Vagina (tissue), 2 donors: ENCODE results near the gene CDH26. TPM values are rescaled to one million over a fixed set of nuclear protein-coding genes. Genes with fewer than 3 reads are reported as not detected.

Source experiments
- DNase-seq, 2 donors: peaks; one replicate each; pipeline ENCODE4 v3.0.0-alpha.2; 2017; ENCODE audit errors: extremely low spot score in 2 of 2
- H3K27ac ChIP-seq: fragments of 200-600 bp; sonication (generic); one replicate; pipeline ENCODE4 v1.5.1; 2019
- H3K27me3 ChIP-seq: fragments of 200-600 bp; sonication (generic); one replicate; pipeline ENCODE4 v1.5.1; 2019
- H3K36me3 ChIP-seq, 2 donors: fragments of 200-600 bp; sonication (generic); one replicate each; pipeline ENCODE4 v1.5.1; 2017 to 2019
- H3K4me1 ChIP-seq: fragments of 200-600 bp; sonication (generic); one replicate; pipeline ENCODE4 v1.5.1; 2019
- H3K4me3 ChIP-seq, 2 donors: fragments of 200-600 bp; sonication (generic); 1 replicate in 1 of 2; 2 replicates in 1 of 2; pipeline ENCODE4 v1.5.1; 2016 to 2019
- H3K9me3 ChIP-seq: fragments of 200-600 bp; sonication (generic); one replicate; pipeline ENCODE4 v1.5.1; 2019
- CTCF ChIP-seq, 3 experiments: fragments of 450-650 bp in 2 of 3; fragments of 200-600 bp in 1 of 3; sonication (generic) in 1 of 3; IDR thresholded peaks; one replicate each; pipeline ENCODE4 v1.5.1; 2017 to 2019; ENCODE audit warnings: antibody characterized with exemption in 3 of 3, mild to moderate bottlenecking in 2 of 3, moderate library complexity in 2 of 3
- POLR2A ChIP-seq, 2 donors: fragments of 450-650 bp; IDR thresholded peaks; one replicate each; pipeline ENCODE4 v1.6.1; 2017; ENCODE audit warnings: antibody characterized with exemption in 2 of 2, mild to moderate bottlenecking in 2 of 2, moderate library complexity in 2 of 2
- POLR2AphosphoS5 ChIP-seq, 2 donors: sonication (generic); formaldehyde crosslinking; IDR thresholded peaks; one replicate each; pipeline ENCODE4 v1.9.0; 2017; ENCODE audit warnings: antibody characterized with exemption in 2 of 2, mild to moderate bottlenecking in 2 of 2, low read depth in 1 of 2; ENCODE audit not compliant: insufficient read depth in 1 of 2
- intact Hi-C: fragments of 100-400 bp; cut with DNase I; formaldehyde crosslinking; loops from one replicate; pipeline ENCODE4 v1.15.1; 2023
- total RNA-seq: library from RNA; depleted of rRNA; stranded (reverse); fragments of >200 nt; gene quantifications from one replicate; pipeline ENCODE4 v1.2.3, GENCODE V29; 2016

The CDH26 gene
- total RNA-seq, 1 donor from 2014 or later: 6.6 TPM

- no peaks in the 10 kb centered on the region for H3K4me1 ChIP-seq
- no peaks in the 10 kb centered on the region for H3K9me3 ChIP-seq
- H3K36me3 ChIP-seq: no peaks in the 10 kb centered on the region
- no peak for TF ChIP-seq CTCF (IDR thresholded peaks at IDR 0.05)
- no peak for TF ChIP-seq POLR2AphosphoS5 (IDR thresholded peaks at IDR 0.05; ENCODE audit: insufficient read depth in 1 of 2, low read depth in 1 of 2)
- TF ChIP-seq POLR2A (IDR thresholded peaks at IDR 0.05): no peak
- H3K4me3 ChIP-seq: no peak overlapping the region
- no peaks in the 10 kb centered on the region for H3K27me3 ChIP-seq
- no peak overlapping the region for H3K27ac ChIP-seq
- no peak for DNase-seq
- intact Hi-C loops: no loop called here
Observed at GRCh38 chr20:59977086-59977485, 18.9 kb downstream of the CDH26 start.

- Histone ChIP-seq H3K9me3 (no peaks in the 10 kb centered on the region), H3K27me3 (no peaks in the 10 kb centered on the region), H3K4me3 (no peak overlapping the region), H3K36me3 (no peaks in the 10 kb centered on the region), H3K27ac (no peak overlapping the region), H3K4me1 (no peaks in the 10 kb centered on the region)
- intact Hi-C loops: no loop called here
- no peak for DNase-seq
- TF ChIP-seq POLR2A (IDR thresholded peaks at IDR 0.05) (no peak), CTCF (IDR thresholded peaks at IDR 0.05) (no peak), POLR2AphosphoS5 (IDR thresholded peaks at IDR 0.05; ENCODE audit: insufficient read depth in 1 of 2, low read depth in 1 of 2) (no peak)
Observed at GRCh38 chr20:59983076-59983475, 24.9 kb downstream of the CDH26 start.

GRCh38 chr20:59984541-59984940 lies 26.3 kb downstream of the CDH26 start:
- TF ChIP-seq POLR2A (IDR thresholded peaks at IDR 0.05): no peak
- TF ChIP-seq POLR2AphosphoS5 (IDR thresholded peaks at IDR 0.05; ENCODE audit: insufficient read depth in 1 of 2, low read depth in 1 of 2): no peak
- no peak for TF ChIP-seq CTCF (IDR thresholded peaks at IDR 0.05)
- intact Hi-C loops: no loop called here
- no peak for DNase-seq

GRCh38 chr20:59985164-59985563 lies 26.9 kb downstream of the CDH26 start:
- Histone ChIP-seq H3K36me3 (no peaks in the 10 kb centered on the region), H3K27me3 (no peaks in the 10 kb centered on the region), H3K4me3 (no peak overlapping the region), H3K4me1 (no peaks in the 10 kb centered on the region), H3K27ac (no peak overlapping the region), H3K9me3 (no peaks in the 10 kb centered on the region)
- intact Hi-C loops: no loop called here
- TF ChIP-seq POLR2A (IDR thresholded peaks at IDR 0.05) (no peak), POLR2AphosphoS5 (IDR thresholded peaks at IDR 0.05; ENCODE audit: insufficient read depth in 1 of 2, low read depth in 1 of 2) (no peak), CTCF (IDR thresholded peaks at IDR 0.05) (no peak)
- DNase-seq: no peak

More at GRCh38 chr20:59984541-59984940, 26.3 kb downstream of the CDH26 start:
- H3K4me1 ChIP-seq: no peaks in the 10 kb centered on the region
- H3K9me3 ChIP-seq: no peaks in the 10 kb centered on the region
- H3K27me3 ChIP-seq: no peaks in the 10 kb centered on the region
- H3K36me3 ChIP-seq: no peaks in the 10 kb centered on the region
- no peak overlapping the region for H3K4me3 ChIP-seq
- H3K27ac ChIP-seq: no peak overlapping the region

GRCh38 chr20:59985864-59986263 lies 27.6 kb downstream of the CDH26 start:
- Histone ChIP-seq H3K27ac (no peak overlapping the region), H3K36me3 (no peaks in the 10 kb centered on the region), H3K27me3 (no peaks in the 10 kb centered on the region), H3K9me3 (no peaks in the 10 kb centered on the region), H3K4me3 (no peak overlapping the region), H3K4me1 (no peaks in the 10 kb centered on the region)
- no peak for DNase-seq
- no peak for TF ChIP-seq CTCF (IDR thresholded peaks at IDR 0.05)
- no peak for TF ChIP-seq POLR2A (IDR thresholded peaks at IDR 0.05)
- TF ChIP-seq POLR2AphosphoS5 (IDR thresholded peaks at IDR 0.05; ENCODE audit: insufficient read depth in 1 of 2, low read depth in 1 of 2): no peak
- intact Hi-C loops: no loop called here
